ENCODE results near the gene SORCS2.

The SORCS2 gene

GRCh38 chr4:7379186-7379585 is 186.8 kb downstream of the SORCS2 start:
- DNase-seq (ENCODE audit: low spot score) = no peak
- in situ Hi-C loops (cut with MboI; ENCODE audit: low sequenced_read_pairs, unreplicated experiment) = no loop called here
- no peak for TF ChIP-seq CTCF (IDR thresholded peaks at IDR 0.05; ENCODE audit: borderline replicate concordance, control extremely low read depth, extremely low read depth, insufficient read depth, missing control alignments)

- DNase-seq (ENCODE audit: low spot score) = no peak
- in situ Hi-C loops (cut with MboI; ENCODE audit: low sequenced_read_pairs, unreplicated experiment) = no loop called here
- no peak for TF ChIP-seq CTCF (IDR thresholded peaks at IDR 0.05; ENCODE audit: borderline replicate concordance, control extremely low read depth, extremely low read depth, insufficient read depth, missing control alignments)
Observed at GRCh38 chr4:7379719-7380118, 187.4 kb downstream of the SORCS2 start.

- in situ Hi-C loops (cut with MboI; ENCODE audit: low sequenced_read_pairs, unreplicated experiment) = no loop called here
- TF ChIP-seq CTCF (IDR thresholded peaks at IDR 0.05; ENCODE audit: borderline replicate concordance, control extremely low read depth, extremely low read depth, insufficient read depth, missing control alignments) = no peak
- DNase-seq (ENCODE audit: low spot score) = no peak
Observed at GRCh38 chr4:7381221-7381889, 189.0 kb downstream of the SORCS2 start.

GRCh38 chr4:7381890-7382633 is 189.7 kb downstream of the SORCS2 start:
- in situ Hi-C loops (cut with MboI; ENCODE audit: low sequenced_read_pairs, unreplicated experiment) = no loop called here
- DNase-seq (ENCODE audit: low spot score) = no peak
- TF ChIP-seq CTCF (IDR thresholded peaks at IDR 0.05; ENCODE audit: borderline replicate concordance, control extremely low read depth, extremely low read depth, insufficient read depth, missing control alignments) = no peak

- in situ Hi-C loops (cut with MboI; ENCODE audit: low sequenced_read_pairs, unreplicated experiment) = no loop called here
- TF ChIP-seq CTCF (IDR thresholded peaks at IDR 0.05; ENCODE audit: borderline replicate concordance, control extremely low read depth, extremely low read depth, insufficient read depth, missing control alignments) = no peak
- no peak for DNase-seq (ENCODE audit: low spot score)
Observed at GRCh38 chr4:7382634-7383014, 190.3 kb downstream of the SORCS2 start.

- TF ChIP-seq CTCF (IDR thresholded peaks at IDR 0.05; ENCODE audit: borderline replicate concordance, control extremely low read depth, extremely low read depth, insufficient read depth, missing control alignments) = no peak
- DNase-seq (ENCODE audit: low spot score) = no peak
- in situ Hi-C loops (cut with MboI; ENCODE audit: low sequenced_read_pairs, unreplicated experiment) = no loop called here
Observed at GRCh38 chr4:7383266-7383665, 190.9 kb downstream of the SORCS2 start.

Measured in GM13976 (cell line).